ENCODE data around the gene CAPN14.

CAPN14 gene

GRCh38 chr2:31147645-31148044 is 69.7 kb downstream of the CAPN14 start:
- H3K4me3 ChIP-seq (ENCODE audit: low read depth, low read length): no peak overlapping the region

GRCh38 chr2:31142110-31142509 is 75.2 kb downstream of the CAPN14 start:
- H3K4me3 ChIP-seq (ENCODE audit: low read depth, low read length): no peak overlapping the region

GRCh38 chr2:31141443-31142085 is 75.8 kb downstream of the CAPN14 start:
- H3K4me3 ChIP-seq (ENCODE audit: low read depth, low read length): no peak overlapping the region

- no peak overlapping the region for H3K4me3 ChIP-seq (ENCODE audit: low read depth, low read length)
These were observed 77.2 kb downstream of the CAPN14 start for GRCh38 chr2:31140151-31140550.

- no peak overlapping the region for H3K4me3 ChIP-seq (ENCODE audit: low read depth, low read length)
These were observed 77.6 kb downstream of the CAPN14 start for GRCh38 chr2:31139671-31140070.

- peak within 1 kb of the TSS; percentile 47 for H3K4me3 ChIP-seq (ENCODE audit: low read depth, low read length)
These were observed 79.0 kb downstream of the CAPN14 start, which contains the start of gene GALNT14 for GRCh38 chr2:31138037-31138962. TSS of gene GALNT14 (minus strand) at chr2:31138440. CDS start at chr2:31138086, 354 bp downstream.

- H3K4me3 ChIP-seq (ENCODE audit: low read depth, low read length): peak overlapping the region; percentile 47
These were observed 79.9 kb downstream of the CAPN14 start for GRCh38 chr2:31137211-31138036.

GRCh38 chr2:31136732-31137131 is 80.6 kb downstream of the CAPN14 start:
- no peak overlapping the region for H3K4me3 ChIP-seq (ENCODE audit: low read depth, low read length)

GRCh38 chr2:31136000-31136399 is 81.3 kb downstream of the CAPN14 start:
- H3K4me3 ChIP-seq (ENCODE audit: low read depth, low read length): no peak overlapping the region

- H3K4me3 ChIP-seq (ENCODE audit: low read depth, low read length): no peak overlapping the region
These were observed 82.8 kb downstream of the CAPN14 start for GRCh38 chr2:31134480-31134879.

GRCh38 chr2:31132786-31133185 is 84.5 kb downstream of the CAPN14 start:
- no peak overlapping the region for H3K4me3 ChIP-seq (ENCODE audit: low read depth, low read length)

- no peak overlapping the region for H3K4me3 ChIP-seq (ENCODE audit: low read depth, low read length)
These were observed 85.4 kb downstream of the CAPN14 start for GRCh38 chr2:31131871-31132270.

GRCh38 chr2:31129375-31130171 is 87.7 kb downstream of the CAPN14 start:
- no peak overlapping the region for H3K4me3 ChIP-seq (ENCODE audit: low read depth, low read length)

- H3K4me3 ChIP-seq (ENCODE audit: low read depth, low read length): no peak overlapping the region
These were observed 89.4 kb downstream of the CAPN14 start for GRCh38 chr2:31127931-31128330.

GRCh38 chr2:31125918-31126695 is 91.2 kb downstream of the CAPN14 start:
- no peak overlapping the region for H3K4me3 ChIP-seq (ENCODE audit: low read depth, low read length)

- H3K4me3 ChIP-seq (ENCODE audit: low read depth, low read length): no peak overlapping the region
These were observed 92.4 kb downstream of the CAPN14 start for GRCh38 chr2:31124904-31125303.
